HG03159 (cell line): ENCODE data around the gene DCHS1.

Experiments used
- ATAC-seq: cut with Tn5 transposase; IDR thresholded peaks from one replicate; pipeline ENCODE4 v1.9.1; 2021; ENCODE audit warnings: mild to moderate bottlenecking, moderate library complexity; ENCODE audit not compliant: unreplicated experiment

The DCHS1 gene

DNA sequence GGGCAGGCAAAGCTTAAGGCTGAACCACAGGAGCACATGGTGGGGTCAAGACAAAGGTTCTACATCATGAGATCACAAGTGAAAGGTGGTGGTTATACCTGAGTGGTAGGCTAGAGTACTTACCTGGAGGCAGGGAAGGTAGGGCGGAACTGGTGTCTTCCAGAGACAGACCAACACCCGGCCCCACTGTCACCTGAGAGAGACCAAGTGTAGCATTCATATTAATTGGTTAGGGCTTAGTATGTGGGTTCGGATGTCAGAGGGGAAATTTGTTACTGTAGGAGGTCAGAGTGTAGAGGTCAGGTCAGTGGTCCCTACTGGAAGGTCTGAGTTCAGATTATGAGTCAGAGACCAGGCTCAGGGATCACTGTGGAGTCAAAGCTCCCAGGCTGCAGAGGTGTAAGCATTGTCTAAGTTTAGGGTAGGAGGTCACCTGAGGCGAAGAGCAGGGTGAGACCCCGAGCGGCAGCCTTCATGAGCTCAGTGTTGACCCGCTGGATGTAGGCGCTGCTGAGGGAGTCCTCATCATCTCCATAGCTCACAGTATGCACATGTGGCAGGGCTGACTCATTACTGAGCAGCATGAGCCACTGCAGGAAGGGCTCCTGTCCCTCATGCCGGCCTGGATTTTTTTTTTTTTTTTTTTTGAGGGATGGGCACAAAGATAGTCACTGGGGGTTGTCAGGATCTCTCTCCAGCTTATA, 39.6 kb downstream of the DCHS1 start:
- ATAC-seq: no peak

DNA sequence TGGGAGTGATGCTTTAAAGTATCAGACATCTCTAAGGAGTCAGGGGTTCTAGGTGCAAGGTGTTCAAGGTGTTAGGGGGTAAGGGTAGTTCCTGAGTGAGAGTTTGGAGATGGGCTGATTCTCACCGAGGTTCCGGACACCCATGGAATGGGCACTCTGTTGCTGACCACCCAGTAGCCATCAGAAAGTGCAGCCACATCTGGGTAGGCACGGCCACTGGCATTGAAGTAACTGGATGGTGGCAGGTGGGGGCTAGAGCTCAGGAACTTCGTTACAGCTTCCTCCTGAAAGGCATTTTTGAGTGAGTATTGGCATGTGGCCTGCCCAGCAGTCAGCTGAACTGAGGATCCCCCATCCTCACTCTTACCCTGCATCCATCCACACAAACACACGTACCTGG, 40.6 kb downstream of the DCHS1 start:
- ATAC-seq: no peak

DNA sequence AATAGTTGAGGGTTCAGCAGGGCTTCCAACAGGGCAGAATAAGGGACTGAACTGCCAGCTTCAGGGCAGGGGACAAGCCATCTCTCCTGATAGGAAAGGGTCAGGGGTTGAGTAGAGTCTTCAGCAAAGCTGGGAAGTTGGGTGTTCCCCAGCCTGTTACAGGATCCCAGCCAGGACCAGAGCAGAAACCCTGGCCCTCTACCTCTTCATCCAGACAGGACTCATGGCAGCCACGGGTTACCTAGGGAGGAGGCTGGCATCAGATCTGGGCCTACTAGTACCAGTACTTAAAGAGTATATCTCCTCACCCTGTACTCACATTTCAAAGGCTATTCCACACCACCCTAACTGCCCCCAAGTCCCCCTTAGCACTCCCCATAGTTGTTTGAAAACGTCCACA, 41.2 kb downstream of the DCHS1 start:
- no peak for ATAC-seq

DNA sequence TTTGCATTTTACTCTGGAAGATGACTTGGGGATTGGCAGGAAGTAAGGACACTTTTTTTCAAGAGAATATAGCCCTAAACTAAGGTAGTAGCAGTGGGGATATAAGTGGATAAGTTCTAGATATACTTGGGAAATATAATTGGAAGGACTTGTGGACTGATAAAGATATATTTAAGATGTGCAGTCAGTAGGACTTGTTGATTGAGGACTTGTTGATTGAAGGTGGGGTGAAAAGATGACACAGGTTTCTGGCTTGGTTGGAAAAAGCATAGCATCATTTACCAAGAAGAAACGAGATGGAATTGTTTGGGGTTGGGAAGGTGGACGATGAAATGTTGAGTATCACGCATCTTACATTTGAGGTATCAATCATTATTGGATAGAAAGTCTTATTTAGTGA, 42.1 kb downstream of the DCHS1 start:
- ATAC-seq: no peak

DNA sequence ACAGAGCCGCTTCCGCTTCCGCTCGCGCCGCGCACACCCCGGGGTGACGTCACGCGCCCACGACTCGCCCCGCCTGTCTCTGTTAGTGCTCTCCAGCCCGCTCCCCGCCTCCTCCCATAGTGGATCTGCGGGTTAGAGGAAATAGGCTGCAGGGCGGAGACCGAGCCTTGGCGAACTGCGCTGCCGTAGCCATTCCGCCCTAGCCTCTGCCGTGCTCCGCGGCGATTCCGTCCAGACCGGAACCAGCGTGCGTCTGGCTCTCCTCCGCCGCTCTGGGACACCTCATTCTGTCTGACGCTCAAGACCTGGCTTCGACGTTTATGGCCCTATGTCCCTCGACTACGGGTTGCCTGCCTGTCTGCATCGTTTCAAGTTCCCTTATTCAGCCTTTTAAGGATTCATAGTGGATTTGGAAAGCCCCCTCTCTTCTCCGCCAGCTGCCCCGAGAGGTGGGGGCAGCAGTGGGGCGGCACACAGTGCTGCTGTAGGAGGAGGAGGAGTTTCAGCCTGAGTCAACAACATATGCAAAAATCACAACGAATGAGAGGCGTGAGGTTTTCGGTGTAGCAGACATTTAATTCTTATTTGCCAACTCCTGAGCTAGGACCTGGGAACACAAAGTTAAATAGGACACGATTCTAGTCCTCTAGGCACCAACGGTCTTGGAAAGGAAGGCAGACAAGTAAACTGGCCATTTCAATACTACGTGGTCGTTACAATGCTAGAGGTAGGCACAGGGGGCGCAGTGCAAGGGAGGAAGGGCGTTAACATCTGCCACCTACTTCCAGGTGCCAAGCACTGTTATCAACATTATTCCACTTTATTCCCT, 43.2 kb downstream of the DCHS1 start, which contains the start of gene TAF10:
TAF10 (minus strand) TSS at position 4 of the 829 bp plus-strand sequence. CDS start 27 bp downstream, outside the sequence.
- peak; percentile 91 for ATAC-seq

DNA sequence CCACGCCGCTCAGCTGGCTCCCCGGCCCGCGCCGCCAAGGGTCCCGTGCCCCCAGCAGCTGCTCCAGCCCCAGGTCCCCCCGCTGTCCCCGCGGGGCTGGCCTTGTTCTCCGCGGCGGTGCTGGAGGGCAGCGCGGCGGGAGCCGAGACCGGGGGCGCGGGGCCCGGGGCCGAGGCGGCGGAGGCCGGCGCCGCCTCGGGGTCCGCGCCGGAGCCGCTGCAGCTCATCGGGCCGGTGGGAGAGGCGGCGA, 43.7 kb downstream of the DCHS1 start:
- ATAC-seq: no peak

GRCh38 chr11:6611092-6611962, 44.3 kb downstream of the DCHS1 start:
- peak; percentile 9 for ATAC-seq

GRCh38 chr11:6610591-6610990, 45.0 kb downstream of the DCHS1 start:
- no peak for ATAC-seq

DNA sequence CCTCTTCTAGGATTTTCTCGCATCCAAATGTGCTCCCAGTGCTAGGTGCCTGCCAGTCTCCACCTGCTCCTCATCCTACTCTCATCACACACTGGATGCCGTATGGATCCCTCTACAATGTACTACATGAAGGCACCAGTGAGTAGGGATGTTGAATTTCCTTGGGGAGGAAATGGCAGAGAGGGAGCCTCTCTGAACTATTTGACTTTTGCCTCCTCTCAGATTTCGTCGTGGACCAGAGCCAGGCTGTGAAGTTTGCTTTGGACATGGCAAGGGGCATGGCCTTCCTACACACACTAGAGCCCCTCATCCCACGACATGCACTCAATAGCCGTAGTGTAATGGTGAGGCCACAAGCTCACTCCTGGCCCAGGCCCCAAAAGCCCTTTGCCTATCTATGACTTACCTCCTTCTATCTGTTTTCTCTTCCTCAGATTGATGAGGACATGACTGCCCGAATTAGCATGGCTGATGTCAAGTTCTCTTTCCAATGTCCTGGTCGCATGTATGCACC, 46.0 kb downstream of the DCHS1 start:
- ATAC-seq: no peak

DNA sequence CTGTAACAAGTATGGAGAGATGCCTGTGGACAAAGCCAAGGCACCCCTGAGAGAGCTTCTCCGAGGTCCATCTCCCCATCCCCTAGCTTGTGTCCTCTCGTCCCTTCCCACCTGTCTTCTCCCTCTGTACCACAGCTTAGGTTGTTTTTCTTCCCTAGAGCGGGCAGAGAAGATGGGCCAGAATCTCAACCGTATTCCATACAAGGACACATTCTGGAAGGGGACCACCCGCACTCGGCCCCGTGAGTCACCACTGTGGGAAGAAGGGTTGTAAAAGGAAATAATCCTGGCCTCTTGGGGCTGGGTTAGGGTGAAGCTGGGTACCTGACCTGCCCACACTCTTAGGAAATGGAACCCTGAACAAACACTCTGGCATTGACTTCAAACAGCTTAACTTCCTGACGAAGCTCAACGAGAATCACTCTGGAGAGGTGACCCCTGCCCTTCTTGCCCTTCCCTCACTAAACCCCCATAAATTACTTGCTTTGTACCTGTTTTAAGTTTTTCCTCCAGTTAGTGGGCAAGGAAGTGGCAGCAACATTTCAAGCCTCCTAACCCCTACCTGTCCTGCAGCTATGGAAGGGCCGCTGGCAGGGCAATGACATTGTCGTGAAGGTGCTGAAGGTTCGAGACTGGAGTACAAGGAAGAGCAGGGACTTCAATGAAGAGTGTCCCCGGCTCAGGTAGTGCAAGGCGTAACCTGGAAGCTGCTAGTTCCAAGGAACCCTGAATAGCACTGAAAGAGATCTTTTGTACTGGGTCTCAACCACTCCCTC, 46.7 kb downstream of the DCHS1 start:
- no peak for ATAC-seq

DNA sequence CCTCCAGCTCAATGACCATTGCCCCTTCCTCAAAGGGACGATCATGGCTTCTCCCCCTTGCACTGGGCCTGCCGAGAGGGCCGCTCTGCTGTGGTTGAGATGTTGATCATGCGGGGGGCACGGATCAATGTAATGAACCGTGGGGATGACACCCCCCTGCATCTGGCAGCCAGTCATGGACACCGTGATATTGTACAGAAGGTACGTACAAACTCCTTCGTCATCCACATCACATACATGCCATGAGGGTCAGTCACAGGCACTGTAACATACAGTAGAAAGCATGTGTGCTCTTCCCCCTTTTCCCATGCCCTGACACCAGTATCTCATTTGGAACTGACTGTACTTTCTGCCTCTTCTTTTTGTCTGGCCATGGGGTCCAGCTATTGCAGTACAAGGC, 47.6 kb downstream of the DCHS1 start:
- no peak for ATAC-seq

- no peak for ATAC-seq
Observed at GRCh38 chr11:6607190-6607795, 48.3 kb downstream of the DCHS1 start.

- peak; percentile 26 for ATAC-seq
Observed at GRCh38 chr11:6606471-6607189, 49.0 kb downstream of the DCHS1 start.

- ATAC-seq: no peak
Observed at GRCh38 chr11:6604790-6605189, 50.8 kb downstream of the DCHS1 start.

DNA sequence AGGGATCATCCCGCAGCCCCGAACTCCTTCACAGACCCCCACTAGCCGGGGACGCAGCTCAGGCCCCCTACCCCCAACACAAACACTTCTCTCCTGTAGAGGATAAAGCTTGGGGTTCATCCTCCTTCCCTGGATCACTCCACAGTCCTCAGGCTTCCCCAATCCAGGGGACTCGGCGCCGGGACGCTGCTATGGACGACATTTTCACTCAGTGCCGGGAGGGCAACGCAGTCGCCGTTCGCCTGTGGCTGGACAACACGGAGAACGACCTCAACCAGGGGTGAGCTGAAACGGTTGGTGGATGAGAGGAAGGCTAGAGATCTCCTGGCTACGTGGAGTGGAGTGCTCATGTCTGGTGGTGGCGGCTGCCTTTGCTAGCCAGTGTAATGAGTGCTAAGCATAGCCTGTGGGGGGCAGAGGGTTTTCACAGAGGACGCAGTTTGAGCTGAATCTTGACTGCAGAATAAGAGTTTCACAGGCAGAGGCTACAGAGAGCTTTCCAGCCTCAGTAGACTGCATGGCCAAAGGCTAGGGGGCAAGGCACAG, 51.5 kb downstream of the DCHS1 start:
- ATAC-seq: peak; percentile 40

DNA sequence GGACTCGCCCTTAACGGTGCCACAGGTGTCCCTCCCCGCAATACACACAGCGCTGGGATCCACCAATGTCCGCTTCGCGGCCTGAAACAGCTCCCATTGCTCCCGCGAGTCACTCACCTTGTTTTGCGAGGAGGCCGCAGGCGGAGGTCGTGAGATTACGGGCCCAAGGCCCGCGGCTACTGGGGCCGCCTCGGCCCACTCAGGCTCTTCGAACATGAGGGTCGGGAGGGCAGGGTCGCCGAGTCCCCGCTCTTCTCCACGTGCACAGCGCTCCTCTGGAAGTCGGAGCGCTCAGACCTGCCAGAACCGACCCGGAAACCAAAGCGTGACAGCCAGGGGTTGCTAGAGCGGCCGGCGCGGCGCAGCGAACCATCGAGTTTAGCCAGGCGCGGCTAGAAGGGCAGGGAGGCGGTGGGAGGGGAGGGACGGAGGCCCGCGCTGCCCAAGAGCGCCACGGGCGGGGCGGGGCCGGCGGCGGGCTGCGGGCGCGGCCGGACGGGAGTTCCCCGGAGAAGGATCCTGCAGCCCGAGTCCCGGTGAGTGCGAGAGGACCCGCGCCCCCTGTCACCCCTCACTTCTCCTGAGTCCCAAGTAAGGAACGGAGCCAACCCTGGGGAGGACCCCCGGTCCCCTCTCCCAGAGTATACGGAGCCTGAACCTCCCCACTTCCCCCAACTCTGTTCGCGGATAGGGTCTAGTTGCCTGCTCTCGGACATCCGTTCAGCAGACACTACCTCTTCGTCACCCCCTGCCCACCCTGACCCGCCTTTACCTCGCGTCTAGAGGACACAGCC, 52.1 kb downstream of the DCHS1 start, which contains the start of the genes ILK and RRP8:
ILK (plus strand) TSS at position 488 of the 794 bp plus-strand sequence. CDS start 498 bp downstream, outside the sequence.
RRP8 (minus strand) TSS at position 330 of the 794 bp plus-strand sequence; CDS start at position 216, 114 bp downstream.
- ATAC-seq: peak; percentile 76

- ATAC-seq: no peak
Observed at GRCh38 chr11:6602096-6602940, 53.3 kb downstream of the DCHS1 start.
